GM21360 (cell line): ENCODE measurements around the gene CSTPP1.
"Not testable (repeated sequence)": the region's sequence is repeated elsewhere in the genome, so short reads cannot be mapped to it uniquely, and the experiment has no call there.

Experiments
- ATAC-seq: cut with Tn5 transposase; IDR thresholded peaks from one replicate; pipeline ENCODE4 v1.9.1; 2021; ENCODE audit warnings: mild to moderate bottlenecking, moderate library complexity; ENCODE audit not compliant: unreplicated experiment

CSTPP1 gene

DNA sequence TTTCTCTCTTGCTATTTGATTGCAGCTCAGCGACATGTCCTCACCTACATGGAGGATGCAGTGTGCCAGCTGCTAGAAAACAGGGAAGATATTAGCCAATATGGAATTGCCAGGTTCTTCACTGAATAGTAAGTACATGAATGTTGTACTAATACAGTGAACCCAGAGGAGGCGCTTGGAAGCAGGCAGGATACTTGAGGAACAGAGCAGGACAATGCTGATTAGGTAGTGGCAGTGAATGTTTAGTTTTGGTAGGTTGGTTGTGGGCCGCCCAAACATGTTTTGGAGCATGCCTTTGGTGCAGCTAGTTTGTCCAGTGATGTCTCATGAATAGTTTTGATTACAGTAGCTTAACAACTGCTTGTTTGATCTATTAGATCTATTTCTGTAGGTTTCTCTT, 50.6 kb downstream of the CSTPP1 start:
- ATAC-seq: no peak

DNA sequence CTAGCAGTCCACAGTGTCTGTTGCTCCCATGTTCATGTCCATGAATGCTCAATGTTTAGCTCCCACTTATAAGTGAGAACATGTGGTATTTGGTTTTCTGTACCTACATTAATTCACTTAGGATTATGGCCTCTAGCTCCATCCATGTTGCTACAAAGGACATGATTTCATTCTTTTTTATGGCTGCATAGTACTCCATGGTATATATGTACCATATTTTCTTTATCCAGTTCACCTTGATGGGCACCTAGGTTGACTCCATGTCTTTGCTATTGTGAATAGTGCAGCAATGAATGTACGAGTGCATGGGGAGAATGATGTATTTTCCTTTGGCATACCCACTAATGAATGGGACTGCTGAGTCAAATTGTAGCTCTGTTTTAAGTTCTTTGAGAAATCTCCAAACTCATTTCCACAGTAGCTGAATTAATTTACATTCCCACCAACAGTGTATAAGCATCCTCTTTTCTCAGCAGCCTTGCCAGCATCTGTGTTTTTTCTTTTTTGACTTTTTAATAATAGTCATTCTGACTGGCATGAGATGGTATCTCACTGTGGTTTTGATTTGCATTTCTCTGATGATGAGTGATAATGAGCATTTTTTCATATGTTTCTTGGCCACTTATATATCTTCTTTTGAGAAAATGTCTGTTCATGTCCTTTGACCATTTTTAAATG, 53.4 kb downstream of the CSTPP1 start:
- ATAC-seq: not testable (repeated sequence)

DNA sequence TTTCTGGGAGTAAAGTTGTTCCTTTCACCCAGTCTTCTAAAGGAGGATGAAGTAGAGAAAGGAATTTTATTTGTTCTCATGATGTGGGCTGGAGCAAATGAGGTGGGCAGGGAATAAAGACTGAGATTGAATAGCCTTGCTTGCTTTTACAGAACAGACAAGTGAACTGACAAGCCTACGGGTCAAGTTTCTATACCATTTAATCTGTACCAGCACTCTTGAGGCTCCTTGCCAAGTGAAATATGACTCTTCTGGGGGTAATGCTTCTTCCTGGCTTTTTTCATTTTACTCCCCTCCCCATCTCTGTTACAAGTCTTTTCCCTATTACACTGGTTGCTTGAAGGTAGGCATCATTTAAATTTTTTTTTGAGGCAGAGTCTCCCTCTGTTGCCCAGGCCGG, 54.8 kb downstream of the CSTPP1 start:
- ATAC-seq: no peak

DNA sequence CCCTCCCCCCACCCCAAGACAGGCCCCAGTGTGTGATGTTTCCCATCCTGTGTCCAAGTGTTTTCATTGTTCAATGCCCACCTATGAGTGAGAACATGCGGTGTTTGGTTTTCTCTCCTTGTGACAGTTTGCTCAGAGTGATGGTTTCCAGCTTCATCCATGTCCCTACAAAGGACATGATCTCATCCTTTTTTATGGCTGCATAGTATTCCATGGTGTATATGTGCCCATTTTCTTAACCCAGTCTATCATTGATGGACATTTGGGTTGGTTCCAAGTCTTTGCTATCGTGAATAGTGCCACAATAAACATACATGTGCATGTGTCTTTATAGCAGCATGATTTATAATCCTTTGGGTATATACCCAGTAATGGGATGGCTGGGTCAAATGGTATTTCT, 55.8 kb downstream of the CSTPP1 start:
- not testable (repeated sequence) for ATAC-seq

DNA sequence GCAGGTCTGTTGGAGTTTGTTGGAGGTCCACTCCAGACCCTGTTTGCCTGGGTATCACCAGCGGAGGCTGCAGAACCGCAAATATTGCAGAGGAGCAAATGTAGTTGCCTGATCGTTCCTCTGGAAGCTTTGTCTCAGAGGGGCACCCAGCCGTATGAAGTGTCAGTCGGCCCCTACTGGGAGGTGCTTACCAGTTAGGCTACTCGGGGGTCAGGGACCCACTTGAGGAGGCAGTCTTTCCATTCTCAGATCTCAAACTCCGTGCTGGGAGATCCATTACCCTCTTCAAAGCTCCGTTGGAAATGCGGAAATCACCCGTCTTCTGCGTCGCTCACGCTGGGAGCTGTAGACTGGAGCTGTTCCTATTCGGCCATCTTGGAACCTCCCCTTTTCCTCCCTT, 61.2 kb downstream of the CSTPP1 start:
- ATAC-seq: not testable (repeated sequence)

DNA sequence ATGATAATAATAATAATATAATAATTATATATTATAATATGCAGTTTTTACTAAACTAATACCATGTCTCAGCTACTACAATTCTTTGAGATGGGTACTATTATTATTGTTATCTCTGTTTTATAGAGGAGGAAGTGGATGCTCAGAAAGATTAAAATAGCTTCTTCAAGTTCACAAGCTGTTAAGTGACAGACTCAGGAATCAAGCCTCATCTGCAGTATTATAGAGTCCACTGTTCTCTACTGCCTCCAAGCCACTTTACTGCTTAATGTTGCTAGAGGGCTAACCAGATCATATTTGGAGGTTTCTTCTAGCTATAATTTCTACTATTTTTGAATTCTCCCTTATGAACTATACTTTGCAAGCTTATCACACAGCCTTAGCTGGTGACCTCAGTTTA, 62.7 kb downstream of the CSTPP1 start:
- ATAC-seq: no peak

DNA sequence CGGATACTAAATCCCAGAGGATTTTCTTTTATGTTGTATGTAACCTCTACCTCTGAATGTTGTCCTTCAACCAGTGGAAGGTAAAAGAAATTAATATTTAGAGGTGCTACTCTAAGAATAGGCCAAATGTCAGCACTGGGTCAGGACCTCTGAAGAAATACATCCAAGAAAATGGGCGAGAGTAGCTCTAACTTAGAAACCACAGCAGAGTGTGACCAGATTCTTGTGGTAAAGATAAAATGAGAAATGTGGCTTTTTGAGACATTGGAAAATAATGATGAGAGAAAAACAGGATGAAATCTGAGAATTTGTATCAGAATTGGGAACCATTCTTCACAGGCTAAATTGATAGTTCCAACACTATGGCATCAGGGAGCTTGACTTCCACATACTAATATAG, 63.5 kb downstream of the CSTPP1 start:
- no peak for ATAC-seq

DNA sequence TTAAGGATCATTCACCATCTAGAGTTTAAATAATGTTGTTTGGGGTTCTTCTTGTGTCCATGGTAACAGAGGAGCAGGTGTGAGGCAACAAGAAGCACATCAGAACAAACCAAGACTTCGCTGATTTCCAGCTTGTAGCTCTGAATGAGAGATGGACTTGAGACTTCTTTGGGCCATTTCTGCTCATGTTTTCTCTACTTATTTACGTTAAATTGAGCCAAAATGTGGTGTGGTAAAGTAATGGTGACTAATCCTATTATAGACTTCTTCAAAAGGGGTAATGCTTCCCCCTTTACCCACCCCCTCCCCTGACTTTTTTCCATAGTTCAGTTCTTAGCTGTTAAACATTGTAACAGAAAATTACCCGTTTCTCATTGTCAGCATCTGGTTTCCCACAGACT, 65.2 kb downstream of the CSTPP1 start:
- no peak for ATAC-seq

DNA sequence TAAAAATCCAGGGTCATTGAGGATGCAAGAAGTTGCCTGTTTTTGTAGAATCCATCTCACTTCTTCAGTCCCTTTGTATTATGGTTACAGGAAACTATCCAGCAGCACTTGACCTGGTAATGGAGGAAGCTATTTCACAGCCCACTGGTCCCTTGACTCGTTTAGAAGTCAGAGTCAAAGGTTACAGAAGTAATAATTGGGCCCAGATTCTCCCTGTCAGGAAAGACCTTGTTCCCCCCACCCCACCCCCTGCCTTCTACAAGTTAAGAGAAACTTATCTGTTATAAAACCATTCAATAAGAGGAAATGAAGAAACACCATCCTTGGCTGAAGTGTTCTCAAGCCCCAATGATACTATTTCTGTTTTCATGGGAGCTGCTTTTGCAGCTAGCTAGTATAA, 65.8 kb downstream of the CSTPP1 start:
- no peak for ATAC-seq

DNA sequence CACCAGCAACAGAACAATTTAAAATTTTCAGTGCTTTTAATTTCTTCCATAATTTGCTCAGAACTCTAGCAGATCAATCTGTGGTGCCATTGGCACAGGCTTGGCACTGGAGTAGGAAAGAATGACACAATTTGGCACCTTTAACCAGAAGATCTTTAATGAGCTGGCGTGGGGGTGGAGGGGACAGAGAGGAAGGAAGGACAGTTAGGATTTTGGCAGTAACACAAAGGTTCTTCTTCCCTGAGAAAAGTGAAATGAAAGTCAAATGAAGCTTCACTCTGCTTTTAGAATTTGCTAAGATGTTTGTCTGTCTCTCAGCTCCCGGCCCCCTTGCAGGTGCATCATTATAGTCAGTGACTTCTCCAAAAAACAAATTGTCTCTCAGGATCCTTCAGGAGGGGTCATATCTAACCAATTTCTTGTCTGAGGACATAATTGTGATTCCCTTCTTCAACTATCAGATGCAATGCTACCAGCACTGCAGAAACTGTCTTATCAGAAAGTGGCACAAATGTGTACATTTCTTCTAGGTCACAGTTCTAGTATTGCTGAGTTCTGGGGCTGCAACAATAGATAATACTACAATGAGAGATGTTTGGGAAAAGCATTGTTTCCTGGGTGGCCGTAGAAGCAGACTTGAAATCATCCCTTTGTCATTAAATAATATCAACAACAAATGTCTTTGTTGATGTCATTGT, 66.8 kb downstream of the CSTPP1 start:
- ATAC-seq: no peak

DNA sequence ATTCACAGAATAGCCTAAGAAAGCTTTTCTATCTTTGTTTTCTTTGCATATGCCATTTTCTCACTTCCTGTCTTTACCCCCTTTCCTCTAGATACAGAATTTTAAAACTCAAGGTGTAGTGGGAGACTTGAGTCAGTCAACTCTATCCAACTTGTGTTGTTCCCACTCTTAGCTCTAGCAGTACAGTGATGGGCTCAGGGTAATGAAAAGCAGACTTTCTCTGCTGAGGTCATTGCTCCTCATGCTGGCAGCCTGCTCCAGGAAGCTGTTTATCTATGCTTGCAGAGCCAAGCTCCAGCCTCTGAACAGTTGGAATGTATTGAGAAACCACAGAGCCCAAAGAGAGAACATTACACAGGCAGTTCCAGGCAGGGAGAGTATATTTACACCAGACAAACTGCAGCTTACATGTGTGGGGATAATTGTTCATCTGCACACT, 68.1 kb downstream of the CSTPP1 start:
- ATAC-seq: no peak

DNA sequence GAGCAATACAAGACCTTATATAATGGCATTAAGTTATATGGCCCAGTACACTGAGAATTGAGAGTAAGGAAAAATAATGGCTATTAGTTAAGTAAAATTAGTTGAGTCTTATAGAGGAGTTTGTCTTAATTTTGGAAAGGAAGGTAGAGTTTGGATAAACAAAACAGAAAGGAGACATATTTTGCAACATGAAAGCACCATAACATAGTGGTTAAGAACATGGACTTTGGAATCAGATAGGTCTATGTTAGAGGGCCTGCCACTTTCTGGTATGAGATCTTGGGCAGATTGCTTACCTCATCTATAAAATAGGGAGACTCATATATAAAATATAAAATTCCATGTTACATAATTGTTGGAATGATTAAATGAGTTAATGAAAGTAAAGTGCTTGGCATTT, 68.9 kb downstream of the CSTPP1 start:
- ATAC-seq: no peak

DNA sequence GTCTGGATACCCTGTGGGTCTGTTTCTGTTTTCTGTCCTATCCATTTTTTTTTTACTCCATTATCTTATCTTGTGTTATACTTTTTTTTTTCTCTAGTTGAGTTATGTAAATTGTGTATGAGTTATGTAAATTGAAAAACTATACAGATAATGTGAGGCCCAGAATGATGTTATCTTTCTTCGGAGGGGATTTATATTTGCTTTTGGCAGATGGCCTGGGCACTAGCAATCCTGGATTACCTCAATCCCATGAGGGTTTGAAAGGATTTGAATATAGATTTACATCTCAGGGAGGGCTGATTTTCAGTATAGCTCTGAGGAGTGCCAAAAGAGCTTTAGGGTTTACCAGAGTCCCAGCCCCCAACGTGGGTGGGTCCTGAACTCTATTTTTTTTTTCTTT, 71.0 kb downstream of the CSTPP1 start:
- no peak for ATAC-seq

DNA sequence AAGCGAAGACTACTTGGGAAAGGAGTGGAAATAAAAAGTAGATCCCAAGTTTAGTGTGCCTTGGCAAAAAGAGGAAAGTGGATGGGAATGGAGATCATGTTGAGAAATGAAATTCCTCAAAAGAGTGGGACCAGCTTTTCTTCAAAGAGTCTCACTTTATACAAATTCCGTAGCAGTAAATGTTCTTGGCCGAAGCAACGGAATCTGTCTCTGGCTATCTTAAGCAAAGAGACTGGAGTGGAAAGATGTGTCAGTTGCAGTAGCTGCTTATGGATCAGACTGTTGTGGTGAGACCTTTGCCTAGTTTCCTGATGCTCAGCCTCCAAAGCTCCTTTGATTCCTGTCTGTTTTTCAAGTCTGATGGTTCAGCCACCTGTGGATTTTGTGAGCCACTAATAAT, 73.6 kb downstream of the CSTPP1 start:
- no peak for ATAC-seq

DNA sequence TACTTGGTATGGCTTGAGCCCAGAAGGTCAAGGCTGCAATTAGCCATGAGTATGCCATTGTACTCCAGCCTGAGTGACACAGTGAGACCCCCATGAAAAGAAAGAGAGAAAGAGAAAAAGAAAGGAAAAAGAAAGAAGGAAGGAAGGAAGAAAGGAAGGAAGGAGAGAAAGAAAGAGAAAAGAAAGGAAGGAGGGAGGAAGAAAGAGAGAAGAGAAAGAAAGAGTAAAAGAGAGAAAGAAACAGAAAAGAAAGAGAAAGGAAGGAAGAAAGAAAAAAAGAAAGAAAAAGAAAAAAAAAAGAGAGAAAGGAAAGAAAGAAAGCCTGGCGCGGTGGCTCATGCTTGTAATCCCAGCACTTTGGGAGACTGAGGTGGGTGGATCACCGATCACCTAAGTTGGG, 77.5 kb downstream of the CSTPP1 start:
- no peak for ATAC-seq

DNA sequence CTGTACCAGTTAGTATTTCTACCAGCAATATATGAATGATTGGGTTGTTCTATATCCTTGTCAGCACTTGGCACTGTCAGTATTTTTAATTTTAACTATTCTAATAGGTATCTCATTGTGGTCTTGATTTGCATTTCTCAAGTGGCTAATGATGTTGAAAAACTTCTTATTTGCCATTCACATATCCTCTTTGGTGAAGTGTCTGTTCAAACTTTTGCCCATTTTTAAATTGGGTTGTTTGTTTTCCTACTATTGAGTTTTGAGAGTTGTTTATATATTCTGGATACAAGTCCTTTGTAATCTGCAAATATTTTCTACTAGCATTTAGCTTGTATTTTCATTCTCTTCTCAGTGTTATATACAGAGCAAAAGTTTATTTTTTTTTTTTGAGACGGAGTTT, 82.1 kb downstream of the CSTPP1 start:
- ATAC-seq: no peak

DNA sequence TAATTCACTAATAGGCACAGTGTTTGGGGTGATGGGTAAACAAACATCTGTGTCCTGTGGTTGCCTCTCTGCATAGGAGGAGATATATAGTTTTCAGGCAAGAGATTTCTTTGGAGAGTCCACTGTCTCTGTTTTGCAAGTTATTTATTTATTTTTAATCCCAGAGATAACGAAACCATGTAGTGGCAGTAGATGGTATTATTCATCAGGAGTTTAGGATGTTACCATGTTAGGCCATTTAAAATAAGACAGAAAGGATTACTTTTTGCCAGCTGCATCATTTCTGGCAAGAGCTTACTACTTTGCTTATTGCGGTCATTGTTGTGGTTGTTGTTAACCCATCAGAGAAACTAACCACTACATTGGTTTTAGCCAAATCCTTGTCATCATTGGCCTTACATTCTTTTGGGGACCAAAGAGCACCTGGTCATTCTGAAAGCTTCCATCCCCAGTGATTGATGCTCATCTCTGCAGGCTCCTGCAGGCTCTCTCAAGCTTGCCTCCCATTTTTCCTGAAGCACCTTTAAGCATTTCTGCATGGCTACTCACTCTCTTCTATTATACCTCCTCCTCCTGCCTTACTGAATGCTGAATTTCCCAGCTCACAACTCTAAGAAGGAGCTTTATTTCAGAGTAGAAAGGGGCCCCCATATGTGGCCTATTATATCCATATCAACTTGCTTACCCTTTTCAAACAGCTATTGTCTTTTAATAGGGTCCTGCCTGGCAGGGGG, 84.4 kb downstream of the CSTPP1 start:
- ATAC-seq: no peak

DNA sequence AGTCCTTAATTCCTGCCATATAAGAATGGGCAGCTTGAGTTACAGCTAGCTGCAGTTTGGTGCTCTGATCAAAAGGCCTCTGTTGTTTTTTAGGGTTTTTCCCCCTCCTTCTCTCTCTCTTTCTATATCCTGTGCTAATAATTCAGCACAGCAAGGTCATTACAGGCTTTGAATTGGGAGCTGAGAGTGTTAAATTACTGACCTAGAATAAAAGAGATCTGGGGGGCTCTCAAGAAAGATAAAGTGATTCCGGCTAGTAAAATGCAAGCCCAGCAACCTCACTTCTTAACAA, 84.9 kb downstream of the CSTPP1 start:
- ATAC-seq: no peak

DNA sequence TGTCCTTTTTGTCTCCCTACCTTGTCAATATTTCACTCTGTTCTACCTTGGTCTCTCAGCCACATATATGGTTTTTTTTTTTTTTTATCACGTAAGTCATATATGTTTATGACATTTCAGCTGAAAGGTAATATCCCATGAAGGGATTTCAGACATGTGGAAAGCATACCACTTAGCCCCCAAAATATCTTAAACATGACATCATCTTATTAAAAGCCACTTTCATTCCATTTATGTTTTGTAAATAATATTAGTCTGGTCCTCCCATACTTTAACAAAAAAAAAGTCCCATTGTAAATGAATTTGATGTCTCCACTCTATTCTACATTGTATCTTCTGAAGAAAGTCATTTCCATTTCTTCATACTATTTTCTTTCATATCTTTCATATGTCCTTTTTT, 85.4 kb downstream of the CSTPP1 start:
- ATAC-seq: no peak

DNA sequence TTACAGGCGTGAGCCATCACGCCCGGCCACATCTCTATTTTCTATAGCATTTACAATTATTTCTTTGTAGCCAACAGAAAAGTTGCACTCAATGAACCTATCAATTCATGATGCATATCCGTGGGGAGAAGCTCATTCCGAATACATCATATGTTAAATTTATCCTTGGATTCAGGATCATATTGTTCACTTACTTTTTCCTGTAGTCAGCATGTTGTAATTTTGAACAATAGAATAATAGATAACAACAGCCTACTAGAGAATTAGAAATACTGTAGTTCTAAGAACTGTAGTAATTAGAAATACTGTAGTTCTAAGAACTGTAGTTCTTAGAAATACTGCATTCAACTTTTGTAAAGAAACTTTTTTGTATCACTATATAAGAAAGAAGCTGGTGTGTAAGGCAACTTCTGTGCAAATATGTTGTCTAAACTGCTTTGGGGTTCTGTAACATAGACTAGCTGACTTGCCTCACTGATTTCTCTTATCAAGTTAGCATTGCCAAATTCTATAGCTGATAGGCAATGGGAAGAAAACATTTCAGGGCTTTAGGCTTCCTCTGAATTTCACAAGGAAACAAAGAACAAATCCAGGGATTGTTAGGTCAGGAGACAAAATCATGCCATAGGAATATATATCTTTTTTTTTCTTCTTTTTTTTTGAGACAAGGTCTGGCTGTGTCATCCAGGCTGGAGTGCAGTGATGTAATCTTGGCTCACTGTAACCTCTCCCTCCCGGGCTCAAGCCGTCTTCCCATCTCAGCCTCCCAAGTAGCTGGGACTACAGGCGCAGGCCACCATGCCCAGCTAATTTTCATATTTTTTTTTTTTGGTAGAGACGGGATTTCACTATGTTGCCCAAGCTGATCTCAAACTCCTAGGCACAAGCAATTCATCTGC, 91.9 kb downstream of the CSTPP1 start:
- no peak for ATAC-seq

DNA sequence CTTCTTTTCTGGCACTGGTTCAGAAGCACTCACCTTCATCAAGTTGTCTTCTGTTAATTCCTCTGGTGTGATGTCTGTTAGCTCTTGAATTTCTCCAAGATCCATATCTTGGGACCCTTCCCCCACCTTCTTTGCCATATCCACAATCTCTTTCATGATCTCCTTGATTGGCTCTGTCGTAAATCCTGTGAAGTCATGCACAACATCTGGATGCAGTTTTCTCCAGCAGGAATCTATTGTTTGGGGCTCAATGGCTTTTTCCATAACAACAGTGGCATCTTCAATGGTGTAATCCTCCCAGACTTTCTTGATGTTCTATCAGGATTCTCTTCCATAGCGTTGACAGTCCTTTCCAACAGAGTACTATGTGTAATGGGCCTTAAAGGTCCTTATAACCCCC, 96.9 kb downstream of the CSTPP1 start:
- ATAC-seq: no peak
